ENCODE results near the gene LMF1.

Gene LMF1

GRCh38 chr16:986411-986810 is 15.6 kb upstream of the LMF1 start:
- in situ Hi-C loops (cut with MboI; ENCODE audit: low sequenced_read_pairs), result no loop called here

- in situ Hi-C loops (cut with MboI; ENCODE audit: low sequenced_read_pairs), result no loop called here
Measured at GRCh38 chr16:985646-986400, 15.0 kb upstream of the LMF1 start.

GRCh38 chr16:984736-985636 is 14.2 kb upstream of the LMF1 start:
- in situ Hi-C loops (cut with MboI; ENCODE audit: low sequenced_read_pairs), result no loop called here

- in situ Hi-C loops (cut with MboI; ENCODE audit: low sequenced_read_pairs), result no loop called here
Measured at GRCh38 chr16:984121-984694, 13.4 kb upstream of the LMF1 start.

GRCh38 chr16:983044-984030 is 12.6 kb upstream of the LMF1 start:
- in situ Hi-C loops (cut with MboI; ENCODE audit: low sequenced_read_pairs), result no loop called here

- in situ Hi-C loops (cut with MboI; ENCODE audit: low sequenced_read_pairs), result no loop called here
Measured at GRCh38 chr16:982145-983043, 11.6 kb upstream of the LMF1 start.

- in situ Hi-C loops (cut with MboI; ENCODE audit: low sequenced_read_pairs), result no loop called here
Measured at GRCh38 chr16:981695-982144, 10.9 kb upstream of the LMF1 start, which contains the start of gene SOX8. SOX8 (plus strand) TSS chr16:981770; CDS start chr16:981923, 153 bp downstream.

- in situ Hi-C loops (cut with MboI; ENCODE audit: low sequenced_read_pairs), result no loop called here
Measured at GRCh38 chr16:980595-980854, 9.7 kb upstream of the LMF1 start.

- in situ Hi-C loops (cut with MboI; ENCODE audit: low sequenced_read_pairs), result no loop called here
Measured at GRCh38 chr16:979859-980594, 9.2 kb upstream of the LMF1 start.

- in situ Hi-C loops (cut with MboI; ENCODE audit: low sequenced_read_pairs), result no loop called here
Measured at GRCh38 chr16:979147-979546, 8.4 kb upstream of the LMF1 start.

GRCh38 chr16:978403-978802 is 7.6 kb upstream of the LMF1 start:
- in situ Hi-C loops (cut with MboI; ENCODE audit: low sequenced_read_pairs), result no loop called here

GRCh38 chr16:977896-978295 is 7.1 kb upstream of the LMF1 start:
- in situ Hi-C loops (cut with MboI; ENCODE audit: low sequenced_read_pairs), result no loop called here

GRCh38 chr16:977081-977701 is 6.4 kb upstream of the LMF1 start:
- in situ Hi-C loops (cut with MboI; ENCODE audit: low sequenced_read_pairs), result no loop called here

- in situ Hi-C loops (cut with MboI; ENCODE audit: low sequenced_read_pairs), result no loop called here
Measured at GRCh38 chr16:976389-976931, 5.7 kb upstream of the LMF1 start.

- in situ Hi-C loops (cut with MboI; ENCODE audit: low sequenced_read_pairs), result no loop called here
Measured at GRCh38 chr16:975291-975690, 4.5 kb upstream of the LMF1 start.

- in situ Hi-C loops (cut with MboI; ENCODE audit: low sequenced_read_pairs), result no loop called here
Measured at GRCh38 chr16:974611-975261, 4.0 kb upstream of the LMF1 start.

- in situ Hi-C loops (cut with MboI; ENCODE audit: low sequenced_read_pairs), result no loop called here
Measured at GRCh38 chr16:974001-974601, 3.3 kb upstream of the LMF1 start.

Data from HL-60/S4 treated with phorbol 12-myristate 13-acetate at 8.2 ng/mL for 4 days and 3 days (cell line).